Hepatocyte (in vitro differentiated cells): ENCODE results near the gene CASP2. TPM values are rescaled to one million over a fixed set of nuclear protein-coding genes. Genes with fewer than 3 reads are reported as not detected.

Source experiments
- DNase-seq: peaks from one replicate; pipeline ENCODE4 v3.0.0-alpha.2; 2016; ENCODE audit warnings: low spot score
- H2AFZ ChIP-seq: fragments of 200-600 bp; sonication (generic); 2 replicates; pipeline ENCODE4 v1.6.0; 2016; ENCODE audit warnings: antibody characterized with exemption, mild to moderate bottlenecking
- H3K27ac ChIP-seq: fragments of 200-600 bp; sonication (generic); 2 replicates; pipeline ENCODE4 v1.5.1; 2016; ENCODE audit warnings: mild to moderate bottlenecking
- H3K27me3 ChIP-seq: fragments of 200-600 bp; sonication (generic); 2 replicates; pipeline ENCODE4 v1.6.1; 2016
- H3K36me3 ChIP-seq: fragments of 200-600 bp; sonication (generic); replicated peaks from 2 replicates; pipeline ENCODE4 v1.5.1; 2016; ENCODE audit warnings: low read depth; ENCODE audit not compliant: insufficient read depth
- H3K4me1 ChIP-seq: fragments of 200-600 bp; sonication (generic); 2 replicates; pipeline ENCODE4 v1.5.1; 2016; ENCODE audit warnings: mild to moderate bottlenecking, moderate library complexity; ENCODE audit not compliant: insufficient read depth
- H3K4me2 ChIP-seq: fragments of 200-600 bp; sonication (generic); 2 replicates; pipeline ENCODE4 v1.6.0; 2016
- H3K4me3 ChIP-seq: fragments of 200-600 bp; sonication (generic); 2 replicates; pipeline ENCODE4 v1.5.1; 2016; ENCODE audit warnings: mild to moderate bottlenecking
- H3K79me2 ChIP-seq: fragments of 200-600 bp; sonication (generic); 2 replicates; pipeline ENCODE4 v1.6.0; 2017; ENCODE audit warnings: mild to moderate bottlenecking
- H3K9me2 ChIP-seq: fragments of 200-600 bp; sonication (generic); replicated peaks from 2 replicates; pipeline ENCODE4 v1.6.0; 2017; ENCODE audit warnings: mild to moderate bottlenecking; ENCODE audit not compliant: insufficient read depth
- H3K9me3 ChIP-seq: fragments of 200-600 bp; sonication (generic); 2 replicates; pipeline ENCODE4 v1.5.1; 2016; ENCODE audit warnings: low read depth, mild to moderate bottlenecking
- H4K20me1 ChIP-seq: fragments of 200-600 bp; sonication (generic); 2 replicates; pipeline ENCODE4 v1.6.0; 2016; ENCODE audit warnings: mild to moderate bottlenecking; ENCODE audit not compliant: insufficient read depth, poor library complexity, severe bottlenecking
- EZH2 ChIP-seq: fragments of 200-600 bp; sonication (generic); IDR thresholded peaks from 2 replicates; pipeline ENCODE4 v1.6.1; 2016; ENCODE audit warnings: antibody characterized with exemption, mild to moderate bottlenecking, borderline replicate concordance
- EZH2phosphoT487 ChIP-seq: fragments of 200-600 bp; sonication (generic); IDR thresholded peaks from one replicate; pipeline ENCODE4 v1.6.1; 2018; ENCODE audit warnings: antibody characterized with exemption, mild to moderate bottlenecking, low read depth, moderate library complexity; ENCODE audit not compliant: unreplicated experiment, severe bottlenecking
- WGBS: methylation state at CpG from one replicate; pipeline ENCODE4 v1.1.6; 2016; ENCODE audit warnings: low lambda C conversion rate; ENCODE audit errors: missing lambda C conversion rate; 5-methylcytosine and 5-hydroxymethylcytosine counted together
- polyA plus RNA-seq: library from polyadenylated mRNA; unstranded; fragments of >200 nt; fragmentation: Nextera tagmentation; extraction: Ambion mirVana; gene quantifications from 2 replicates; pipeline ENCODE4 v1.2.1, GENCODE V29; 2016
- total RNA-seq: library from RNA; depleted of rRNA; stranded (reverse); fragments of >200 nt; gene quantifications from 2 replicates; pipeline ENCODE4 v1.2.3, GENCODE V29; 2014
- TF ChIP-seq, protein P1 (sequence below): fragments of 200-600 bp; sonication (generic); IDR thresholded peaks from 2 replicates; pipeline ENCODE4 v1.5.1; 2016; ENCODE audit warnings: antibody characterized with exemption, mild to moderate bottlenecking; ENCODE audit not compliant: poor library complexity

CASP2 gene
- total and polyA plus RNA-seq, 2 experiments from 2014 or later = 8.5 to 11.9 TPM

DNA sequence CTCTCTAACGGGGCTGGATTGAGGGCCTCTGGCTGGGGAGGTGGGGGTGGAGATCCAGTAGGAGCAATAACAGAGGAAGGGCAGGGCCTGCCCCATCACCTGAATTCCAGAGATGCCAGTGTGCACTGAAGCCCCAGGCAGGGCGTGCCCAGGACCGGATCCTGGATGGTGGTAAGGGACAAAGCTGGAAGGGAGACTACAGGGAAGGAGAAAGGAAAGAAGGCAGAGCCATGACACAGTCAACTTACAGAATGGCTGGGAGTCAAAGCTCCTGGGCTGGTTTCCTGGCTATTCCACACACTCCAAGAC, 2.7 kb upstream of the CASP2 start:
- Histone ChIP-seq H2AFZ (peak overlapping the region; percentile 13), H3K4me3 (no peak overlapping the region), H3K79me2 (peaks cover 19% of the 10 kb centered on the region), H3K9me3 (no peaks in the 10 kb centered on the region), H3K27me3 (no peaks in the 10 kb centered on the region), H4K20me1 (peaks cover 8% of the 10 kb centered on the region), H3K4me2 (peak overlapping the region; percentile 69), H3K9me2 (no peaks in the 10 kb centered on the region), H3K36me3 (no peaks in the 10 kb centered on the region), H3K27ac (peak overlapping the region; percentile 76), H3K4me1 (peaks cover 17% of the 10 kb centered on the region)
- 47% methylated on average over 3 of the region's 3 CpGs for WGBS
- TF ChIP-seq, protein P1, sequence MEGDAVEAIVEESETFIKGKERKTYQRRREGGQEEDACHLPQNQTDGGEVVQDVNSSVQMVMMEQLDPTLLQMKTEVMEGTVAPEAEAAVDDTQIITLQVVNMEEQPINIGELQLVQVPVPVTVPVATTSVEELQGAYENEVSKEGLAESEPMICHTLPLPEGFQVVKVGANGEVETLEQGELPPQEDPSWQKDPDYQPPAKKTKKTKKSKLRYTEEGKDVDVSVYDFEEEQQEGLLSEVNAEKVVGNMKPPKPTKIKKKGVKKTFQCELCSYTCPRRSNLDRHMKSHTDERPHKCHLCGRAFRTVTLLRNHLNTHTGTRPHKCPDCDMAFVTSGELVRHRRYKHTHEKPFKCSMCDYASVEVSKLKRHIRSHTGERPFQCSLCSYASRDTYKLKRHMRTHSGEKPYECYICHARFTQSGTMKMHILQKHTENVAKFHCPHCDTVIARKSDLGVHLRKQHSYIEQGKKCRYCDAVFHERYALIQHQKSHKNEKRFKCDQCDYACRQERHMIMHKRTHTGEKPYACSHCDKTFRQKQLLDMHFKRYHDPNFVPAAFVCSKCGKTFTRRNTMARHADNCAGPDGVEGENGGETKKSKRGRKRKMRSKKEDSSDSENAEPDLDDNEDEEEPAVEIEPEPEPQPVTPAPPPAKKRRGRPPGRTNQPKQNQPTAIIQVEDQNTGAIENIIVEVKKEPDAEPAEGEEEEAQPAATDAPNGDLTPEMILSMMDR = no peak
- no peak for TF ChIP-seq EZH2phosphoT487
- no peak for TF ChIP-seq EZH2
- no peak for DNase-seq

DNA sequence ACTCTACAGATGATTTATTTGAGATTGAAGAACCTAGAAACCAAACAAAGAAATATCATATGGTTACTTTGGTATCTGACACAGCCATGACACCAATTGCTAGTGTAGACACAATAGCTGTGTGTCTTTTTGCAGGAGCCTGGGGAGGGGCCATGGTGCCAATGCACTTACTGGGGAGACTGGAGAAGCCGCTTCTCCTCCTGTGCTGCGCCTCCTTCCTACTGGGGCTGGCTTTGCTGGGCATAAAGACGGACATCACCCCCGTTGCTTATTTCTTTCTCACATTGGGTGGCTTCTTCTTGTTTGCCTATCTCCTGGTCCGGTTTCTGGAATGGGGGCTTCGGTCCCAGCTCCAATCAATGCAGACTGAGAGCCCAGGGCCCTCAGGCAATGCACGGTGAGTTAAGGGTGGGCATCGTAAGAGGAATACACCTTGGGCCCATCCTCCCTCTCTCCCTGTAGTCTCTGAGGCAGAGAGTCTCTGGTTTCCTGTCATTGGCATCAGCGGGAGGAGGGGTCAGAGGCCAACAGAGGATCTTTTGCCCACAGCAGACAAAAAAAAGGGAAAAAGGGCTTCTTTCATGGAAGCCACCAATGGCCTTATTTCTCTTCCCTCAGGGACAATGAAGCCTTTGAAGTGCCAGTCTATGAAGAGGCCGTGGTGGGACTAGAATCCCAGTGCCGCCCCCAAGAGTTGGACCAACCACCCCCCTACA, 2.2 kb upstream of the CASP2 start:
- DNase-seq = no peak
- peak overlapping the region; percentile 76 for H3K27ac ChIP-seq

DNA sequence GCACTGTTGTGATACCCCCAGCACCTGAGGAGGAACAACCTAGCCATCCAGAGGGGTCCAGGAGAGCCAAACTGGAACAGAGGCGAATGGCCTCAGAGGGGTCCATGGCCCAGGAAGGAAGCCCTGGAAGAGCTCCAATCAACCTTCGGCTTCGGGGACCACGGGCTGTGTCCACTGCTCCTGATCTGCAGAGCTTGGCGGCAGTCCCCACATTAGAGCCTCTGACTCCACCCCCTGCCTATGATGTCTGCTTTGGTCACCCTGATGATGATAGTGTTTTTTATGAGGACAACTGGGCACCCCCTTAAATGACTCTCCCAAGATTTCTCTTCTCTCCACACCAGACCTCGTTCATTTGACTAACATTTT, 1.6 kb upstream of the CASP2 start:
- TF ChIP-seq, protein P1 = no peak
- TF ChIP-seq EZH2phosphoT487 (no peak), EZH2 (no peak)
- Histone ChIP-seq H4K20me1 (peaks cover 8% of the 10 kb centered on the region), H3K27me3 (no peaks in the 10 kb centered on the region), H3K4me3 (no peak overlapping the region), H3K9me3 (no peaks in the 10 kb centered on the region), H3K4me2 (no peak overlapping the region), H3K9me2 (no peaks in the 10 kb centered on the region), H3K36me3 (no peaks in the 10 kb centered on the region), H3K27ac (no peak overlapping the region), H3K79me2 (peaks cover 29% of the 10 kb centered on the region), H3K4me1 (peaks cover 26% of the 10 kb centered on the region), H2AFZ (no peak overlapping the region)
- DNase-seq = no peak
- WGBS = 99% methylated on average over 6 of the region's 6 CpGs

More for the DNA sequence above, 2.2 kb upstream of the CASP2 start:
- peaks cover 24% of the 10 kb centered on the region for H3K79me2 ChIP-seq
- H3K4me1 ChIP-seq = peaks cover 21% of the 10 kb centered on the region
- WGBS = 97% methylated on average over 11 of the region's 11 CpGs
- H3K9me3 ChIP-seq = no peaks in the 10 kb centered on the region
- TF ChIP-seq, protein P1 = no peak
- TF ChIP-seq EZH2 (no peak), EZH2phosphoT487 (no peak)
- H2AFZ ChIP-seq = peak overlapping the region; percentile 13
- no peak overlapping the region for H3K4me3 ChIP-seq
- H3K9me2 ChIP-seq = no peaks in the 10 kb centered on the region
- H4K20me1 ChIP-seq = peaks cover 8% of the 10 kb centered on the region
- H3K27me3 ChIP-seq = no peaks in the 10 kb centered on the region
- H3K36me3 ChIP-seq = no peaks in the 10 kb centered on the region
- peak overlapping the region; percentile 69 for H3K4me2 ChIP-seq
